Right ventricle myocardium inferior (tissue), 1 donor: ENCODE results near the gene ARFGAP1. TPM values are rescaled to one million over a fixed set of nuclear protein-coding genes. Genes with fewer than 3 reads are reported as not detected.

Source experiments
- ATAC-seq: fragments of 200-7000 bp; cut with Tn5 transposase; one replicate; pipeline ENCODE4 v1.9.1; 2020; ENCODE audit warnings: mild to moderate bottlenecking, moderate library complexity
- DNase-seq: peaks from one replicate; pipeline ENCODE4 v3.0.0; 2021; ENCODE audit errors: missing footprints
- intact Hi-C: fragments of 100-400 bp; cut with DNase I; formaldehyde crosslinking; loops from one replicate; pipeline ENCODE4 v1.11.0; 2022
- total RNA-seq: library from RNA; stranded (reverse); fragmentation: NEBNext Ultra II Directional; extraction: Animal tissue kit (Norgen Biotek cat#: 25700); gene quantifications from one replicate; pipeline ENCODE4 v1.2.1, GENCODE V29; 2021
- donor health status: DM: no; HTN: yes; CAD: no; lungs with severe emphysema.

Gene ARFGAP1
- total RNA-seq, 1 donor from 2014 or later: 28.8 TPM

- intact Hi-C loops: no loop called here
- ATAC-seq (no peak), DNase-seq (no peak)
Measured at GRCh38 chr20:63273059-63273579, 506 bp downstream of the ARFGAP1 start.

GRCh38 chr20:63273635-63274380 is 1.2 kb downstream of the ARFGAP1 start:
- no peak for DNase-seq
- ATAC-seq: no peak
- intact Hi-C loops: no loop called here

- intact Hi-C loops: no loop called here
- ATAC-seq (no peak), DNase-seq (no peak)
Measured at GRCh38 chr20:63274381-63275228, 2.0 kb downstream of the ARFGAP1 start.

- ATAC-seq (no peak), DNase-seq (no peak)
- intact Hi-C loops: no loop called here
Measured at GRCh38 chr20:63275825-63276224, 3.2 kb downstream of the ARFGAP1 start.

- no peak for DNase-seq
- no peak for ATAC-seq
- intact Hi-C loops: no loop called here
Measured at GRCh38 chr20:63276956-63277355, 4.3 kb downstream of the ARFGAP1 start.

GRCh38 chr20:63277466-63278272 is 5.1 kb downstream of the ARFGAP1 start:
- intact Hi-C loops: no loop called here
- DNase-seq (no peak), ATAC-seq (no peak)

GRCh38 chr20:63278661-63279060 is 6.0 kb downstream of the ARFGAP1 start:
- intact Hi-C loops: no loop called here
- no peak for DNase-seq
- ATAC-seq: no peak

GRCh38 chr20:63279931-63280330 is 7.3 kb downstream of the ARFGAP1 start:
- intact Hi-C loops: no loop called here
- DNase-seq (peak; percentile 40), ATAC-seq (no peak)

GRCh38 chr20:63280371-63280770 is 7.8 kb downstream of the ARFGAP1 start:
- no peak for ATAC-seq
- DNase-seq: peak; percentile 37
- intact Hi-C loops: no loop called here

- ATAC-seq: no peak
- DNase-seq: peak; percentile 59
- intact Hi-C loops: no loop called here
Measured at GRCh38 chr20:63280929-63281545, 8.4 kb downstream of the ARFGAP1 start.

- intact Hi-C loops: no loop called here
- no peak for ATAC-seq
- DNase-seq: peak; percentile 28
Measured at GRCh38 chr20:63281742-63282665, 9.4 kb downstream of the ARFGAP1 start.

- ATAC-seq: no peak
- DNase-seq: peak; percentile 52
- intact Hi-C loops: no loop called here
Measured at GRCh38 chr20:63282946-63283345, 10.3 kb downstream of the ARFGAP1 start.

- ATAC-seq (no peak), DNase-seq (peak; percentile 46)
- intact Hi-C loops: no loop called here
Measured at GRCh38 chr20:63283397-63284082, 10.9 kb downstream of the ARFGAP1 start.

GRCh38 chr20:63284083-63284440 is 11.4 kb downstream of the ARFGAP1 start:
- ATAC-seq: no peak
- no peak for DNase-seq
- intact Hi-C loops: no loop called here

GRCh38 chr20:63284544-63284949 is 11.9 kb downstream of the ARFGAP1 start:
- ATAC-seq (no peak), DNase-seq (peak; percentile 65)
- intact Hi-C loops: no loop called here

- DNase-seq (no peak), ATAC-seq (no peak)
- intact Hi-C loops: no loop called here
Measured at GRCh38 chr20:63284981-63285524, 12.4 kb downstream of the ARFGAP1 start.
